Upper lobe of left lung (tissue), 4 donors: ENCODE results near the gene MID2.

Experiments
- POLR2A ChIP-seq, 4 donors: fragments of 450-650 bp; IDR thresholded peaks; one replicate each; pipeline ENCODE4 v1.5.1; 2016 to 2017; ENCODE audit warnings: antibody characterized with exemption in 4 of 4, mild to moderate bottlenecking in 2 of 4
- POLR2AphosphoS5 ChIP-seq, 2 donors: sonication (generic); formaldehyde crosslinking; IDR thresholded peaks; one replicate each; pipeline ENCODE4 v1.5.1; 2017; ENCODE audit warnings: antibody characterized with exemption in 2 of 2
- TF ChIP-seq, protein P1 (sequence below), 6 experiments: fragments of 450-650 bp in 4 of 6; fragments of 200-600 bp in 2 of 6; sonication (generic) in 2 of 6; IDR thresholded peaks; one replicate each; pipeline ENCODE4 v1.5.1; 2016 to 2019; ENCODE audit warnings: antibody characterized with exemption in 6 of 6

DNA sequence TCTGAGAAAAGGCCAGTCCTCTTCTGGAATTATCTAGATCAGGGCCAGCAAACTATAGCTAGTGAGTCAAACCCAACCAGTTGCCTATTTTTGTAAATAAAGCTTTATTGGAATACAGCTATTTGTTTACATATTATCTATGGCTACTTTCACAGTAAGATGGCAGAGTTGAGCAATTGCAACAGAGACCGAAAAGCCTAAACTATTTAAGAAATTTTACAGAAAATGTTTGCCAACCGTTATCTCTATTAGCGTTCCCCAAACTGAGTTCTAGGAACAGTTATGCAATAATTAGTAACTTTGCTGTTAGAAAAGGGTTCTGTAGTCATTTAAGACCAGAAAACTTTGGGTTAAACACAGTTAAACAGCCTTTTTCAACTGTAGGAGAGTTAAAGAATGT, 146.0 kb downstream of the MID2 start:
- TF ChIP-seq, protein P1, sequence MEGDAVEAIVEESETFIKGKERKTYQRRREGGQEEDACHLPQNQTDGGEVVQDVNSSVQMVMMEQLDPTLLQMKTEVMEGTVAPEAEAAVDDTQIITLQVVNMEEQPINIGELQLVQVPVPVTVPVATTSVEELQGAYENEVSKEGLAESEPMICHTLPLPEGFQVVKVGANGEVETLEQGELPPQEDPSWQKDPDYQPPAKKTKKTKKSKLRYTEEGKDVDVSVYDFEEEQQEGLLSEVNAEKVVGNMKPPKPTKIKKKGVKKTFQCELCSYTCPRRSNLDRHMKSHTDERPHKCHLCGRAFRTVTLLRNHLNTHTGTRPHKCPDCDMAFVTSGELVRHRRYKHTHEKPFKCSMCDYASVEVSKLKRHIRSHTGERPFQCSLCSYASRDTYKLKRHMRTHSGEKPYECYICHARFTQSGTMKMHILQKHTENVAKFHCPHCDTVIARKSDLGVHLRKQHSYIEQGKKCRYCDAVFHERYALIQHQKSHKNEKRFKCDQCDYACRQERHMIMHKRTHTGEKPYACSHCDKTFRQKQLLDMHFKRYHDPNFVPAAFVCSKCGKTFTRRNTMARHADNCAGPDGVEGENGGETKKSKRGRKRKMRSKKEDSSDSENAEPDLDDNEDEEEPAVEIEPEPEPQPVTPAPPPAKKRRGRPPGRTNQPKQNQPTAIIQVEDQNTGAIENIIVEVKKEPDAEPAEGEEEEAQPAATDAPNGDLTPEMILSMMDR (IDR thresholded peaks at IDR 0.05): no peak
- TF ChIP-seq POLR2AphosphoS5 (IDR thresholded peaks at IDR 0.05): no peak
- TF ChIP-seq POLR2A (IDR thresholded peaks at IDR 0.05): no peak
